KMS-11 (cell line): Measurements from ENCODE around the gene RHEBL1.
A peak's percentile ranks its signal among the peaks of the same experiment; 100 is the strongest.

Experiments used
- H2AFZ ChIP-seq: fragments of 200-600 bp; sonication (generic); 2 replicates; pipeline ENCODE4 v1.6.1; 2016; ENCODE audit warnings: antibody characterized with exemption, mixed run types, low read depth
- H3K27ac ChIP-seq: fragments of 200-600 bp; sonication (generic); 2 replicates; pipeline ENCODE4 v1.6.1; 2016; ENCODE audit warnings: mild to moderate bottlenecking, mixed run types
- H3K27me3 ChIP-seq: fragments of 200-600 bp; sonication (generic); 2 replicates; pipeline ENCODE4 v1.6.1; 2017; ENCODE audit warnings: mild to moderate bottlenecking, low read depth, mixed run types, moderate library complexity; ENCODE audit not compliant: insufficient read depth
- H3K36me3 ChIP-seq: fragments of 200-600 bp; sonication (generic); 2 replicates; pipeline ENCODE4 v1.6.1; 2017; ENCODE audit warnings: mild to moderate bottlenecking, mixed run types; ENCODE audit not compliant: insufficient read depth
- H3K4me1 ChIP-seq: fragments of 200-600 bp; sonication (generic); 2 replicates; pipeline ENCODE4 v1.6.1; 2016; ENCODE audit warnings: mild to moderate bottlenecking, low read depth, mixed run types; ENCODE audit not compliant: poor library complexity, severe bottlenecking
- H3K4me2 ChIP-seq: fragments of 200-600 bp; sonication (generic); 2 replicates; pipeline ENCODE4 v1.7.0; 2016; ENCODE audit warnings: mild to moderate bottlenecking, mixed run types
- H3K4me3 ChIP-seq: fragments of 200-600 bp; sonication (generic); IDR thresholded peaks from 2 replicates; pipeline ENCODE4 v1.6.1; 2017; ENCODE audit warnings: low read depth, low read length, mixed read lengths; ENCODE audit not compliant: insufficient read depth
- H3K79me2 ChIP-seq: fragments of 200-600 bp; sonication (generic); 2 replicates; pipeline ENCODE4 v1.6.1; 2016; ENCODE audit warnings: low read depth, mixed run types; ENCODE audit not compliant: insufficient read depth
- H3K9ac ChIP-seq: fragments of 200-600 bp; sonication (generic); 2 replicates; pipeline ENCODE4 v1.6.1; 2016; ENCODE audit warnings: mild to moderate bottlenecking, mixed run types
- H4K20me1 ChIP-seq: fragments of 200-600 bp; sonication (generic); 2 replicates; pipeline ENCODE4 v1.6.1; 2016; ENCODE audit warnings: mild to moderate bottlenecking, mixed run types; ENCODE audit not compliant: insufficient read depth
- TF ChIP-seq, protein P1 (sequence below): fragments of 200-600 bp; sonication (generic); conservative IDR thresholded peaks from 2 replicates; pipeline ENCODE4 v1.6.1; 2017; ENCODE audit warnings: low read depth, mild to moderate bottlenecking, antibody characterized with exemption, low read length, moderate library complexity, mixed read lengths

RHEBL1 gene

DNA sequence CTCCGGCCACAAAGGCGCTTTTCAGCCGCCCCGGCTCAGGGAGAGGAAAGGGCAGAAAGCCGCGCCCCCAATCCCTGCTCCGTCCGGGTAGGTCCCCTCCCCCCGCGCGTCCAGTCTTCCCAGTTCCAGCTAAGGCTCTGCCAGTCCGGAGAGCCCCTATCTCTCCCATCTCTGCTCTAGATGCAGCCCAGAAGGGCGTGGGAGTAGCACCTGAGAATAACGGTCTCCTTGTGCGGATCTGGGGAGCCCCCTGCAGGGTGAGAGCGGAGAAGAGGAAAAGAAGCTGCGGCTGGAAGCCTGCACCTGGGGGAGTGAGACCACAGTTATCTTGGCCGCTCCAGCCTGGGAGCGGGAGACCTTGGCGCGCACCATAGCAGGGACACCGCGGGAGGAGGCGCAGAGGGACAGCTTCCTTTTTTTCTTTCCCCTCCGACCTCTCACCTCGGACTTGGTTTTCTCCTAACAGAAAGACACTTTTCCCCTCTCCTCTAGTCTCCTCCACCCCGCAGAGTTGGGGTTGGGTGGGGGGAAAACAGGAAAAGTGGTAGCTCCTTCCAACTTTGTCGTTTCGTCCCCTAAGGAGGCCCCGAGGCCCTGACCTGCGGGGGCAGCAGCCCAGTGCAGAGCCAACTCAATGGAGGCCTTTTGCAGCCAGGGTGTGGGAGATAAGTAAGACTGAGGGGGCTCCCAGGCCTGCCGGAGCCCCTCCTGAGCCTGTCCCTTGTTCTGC is 22.5 kb upstream of the RHEBL1 start:
- Histone ChIP-seq H3K27ac (no peak overlapping the region), H4K20me1 (no peaks in the 10 kb centered on the region), H3K4me2 (peak overlapping the region; percentile 18; the same call in 1 of the 2 replicates), H3K27me3 (peaks cover 38% of the 10 kb centered on the region), H3K36me3 (no peaks in the 10 kb centered on the region), H3K4me1 (peaks cover 23% of the 10 kb centered on the region), H3K9ac (no peak overlapping the region), H3K4me3 (no peak overlapping the region), H2AFZ (no peak overlapping the region), H3K79me2 (no peaks in the 10 kb centered on the region)
- TF ChIP-seq, protein P1, sequence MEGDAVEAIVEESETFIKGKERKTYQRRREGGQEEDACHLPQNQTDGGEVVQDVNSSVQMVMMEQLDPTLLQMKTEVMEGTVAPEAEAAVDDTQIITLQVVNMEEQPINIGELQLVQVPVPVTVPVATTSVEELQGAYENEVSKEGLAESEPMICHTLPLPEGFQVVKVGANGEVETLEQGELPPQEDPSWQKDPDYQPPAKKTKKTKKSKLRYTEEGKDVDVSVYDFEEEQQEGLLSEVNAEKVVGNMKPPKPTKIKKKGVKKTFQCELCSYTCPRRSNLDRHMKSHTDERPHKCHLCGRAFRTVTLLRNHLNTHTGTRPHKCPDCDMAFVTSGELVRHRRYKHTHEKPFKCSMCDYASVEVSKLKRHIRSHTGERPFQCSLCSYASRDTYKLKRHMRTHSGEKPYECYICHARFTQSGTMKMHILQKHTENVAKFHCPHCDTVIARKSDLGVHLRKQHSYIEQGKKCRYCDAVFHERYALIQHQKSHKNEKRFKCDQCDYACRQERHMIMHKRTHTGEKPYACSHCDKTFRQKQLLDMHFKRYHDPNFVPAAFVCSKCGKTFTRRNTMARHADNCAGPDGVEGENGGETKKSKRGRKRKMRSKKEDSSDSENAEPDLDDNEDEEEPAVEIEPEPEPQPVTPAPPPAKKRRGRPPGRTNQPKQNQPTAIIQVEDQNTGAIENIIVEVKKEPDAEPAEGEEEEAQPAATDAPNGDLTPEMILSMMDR, result peak; percentile 50; the same call in 1 of the 2 replicates

DNA sequence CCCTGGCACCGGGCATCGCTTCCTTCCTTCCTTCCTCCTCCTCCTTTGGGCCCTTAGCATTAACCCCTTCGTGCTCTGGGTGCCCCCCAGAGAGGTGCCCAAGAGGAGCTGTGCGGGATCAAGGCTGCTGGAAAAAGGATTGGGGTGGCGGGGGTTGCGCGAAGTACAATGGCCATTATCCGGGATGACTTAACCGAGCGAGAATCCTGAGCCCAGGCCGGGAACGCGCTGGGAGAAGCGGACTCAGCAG is 22.0 kb upstream of the RHEBL1 start:
- Histone ChIP-seq H4K20me1 (no peaks in the 10 kb centered on the region), H3K4me3 (no peak overlapping the region), H3K4me2 (peak overlapping the region; percentile 18; the same call in 1 of the 2 replicates), H3K4me1 (peaks cover 23% of the 10 kb centered on the region), H3K79me2 (no peaks in the 10 kb centered on the region), H3K27ac (no peak overlapping the region), H2AFZ (no peak overlapping the region), H3K36me3 (no peaks in the 10 kb centered on the region), H3K27me3 (peaks cover 38% of the 10 kb centered on the region), H3K9ac (no peak overlapping the region)
- TF ChIP-seq, protein P1, result no peak

DNA sequence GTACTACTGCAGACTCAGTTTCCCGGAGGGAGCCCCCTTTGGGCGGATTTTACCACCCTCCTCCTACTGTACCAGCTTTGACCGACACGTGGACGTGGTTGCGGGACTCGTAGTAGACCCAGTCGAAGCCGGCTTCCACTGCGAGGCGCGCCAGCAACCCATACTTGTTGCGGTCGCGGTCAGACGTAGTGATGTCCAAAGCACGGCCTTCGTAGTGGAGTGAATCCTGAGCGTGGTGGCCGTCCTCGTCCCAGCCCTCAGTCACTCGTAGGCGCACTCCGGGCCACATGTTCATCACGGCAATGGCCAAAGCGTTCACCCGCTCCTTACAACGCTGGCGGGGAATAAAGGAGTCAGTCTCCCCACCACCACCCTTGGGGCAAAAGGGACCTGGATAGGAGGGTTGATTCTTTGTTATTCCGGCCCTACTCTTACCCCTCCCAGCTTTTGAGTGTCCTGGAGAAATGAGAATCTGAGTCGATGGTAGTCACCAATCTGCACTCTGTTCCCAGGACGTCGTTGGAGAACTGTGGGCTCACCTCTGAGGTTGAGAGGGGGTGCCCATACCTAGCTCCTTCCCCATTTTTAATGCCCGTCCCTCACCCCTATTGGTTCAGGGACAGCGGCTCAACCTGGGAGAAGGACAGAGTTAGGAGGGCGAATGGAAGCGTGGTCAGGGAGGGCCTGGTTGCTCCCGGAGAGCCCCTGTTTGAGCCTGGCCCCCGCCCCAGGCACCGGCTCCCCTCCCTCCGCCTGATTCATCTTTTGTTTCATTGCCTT is 21.5 kb upstream of the RHEBL1 start:
- peaks cover 23% of the 10 kb centered on the region for H3K4me1 ChIP-seq
- TF ChIP-seq, protein P1, result no peak

DNA sequence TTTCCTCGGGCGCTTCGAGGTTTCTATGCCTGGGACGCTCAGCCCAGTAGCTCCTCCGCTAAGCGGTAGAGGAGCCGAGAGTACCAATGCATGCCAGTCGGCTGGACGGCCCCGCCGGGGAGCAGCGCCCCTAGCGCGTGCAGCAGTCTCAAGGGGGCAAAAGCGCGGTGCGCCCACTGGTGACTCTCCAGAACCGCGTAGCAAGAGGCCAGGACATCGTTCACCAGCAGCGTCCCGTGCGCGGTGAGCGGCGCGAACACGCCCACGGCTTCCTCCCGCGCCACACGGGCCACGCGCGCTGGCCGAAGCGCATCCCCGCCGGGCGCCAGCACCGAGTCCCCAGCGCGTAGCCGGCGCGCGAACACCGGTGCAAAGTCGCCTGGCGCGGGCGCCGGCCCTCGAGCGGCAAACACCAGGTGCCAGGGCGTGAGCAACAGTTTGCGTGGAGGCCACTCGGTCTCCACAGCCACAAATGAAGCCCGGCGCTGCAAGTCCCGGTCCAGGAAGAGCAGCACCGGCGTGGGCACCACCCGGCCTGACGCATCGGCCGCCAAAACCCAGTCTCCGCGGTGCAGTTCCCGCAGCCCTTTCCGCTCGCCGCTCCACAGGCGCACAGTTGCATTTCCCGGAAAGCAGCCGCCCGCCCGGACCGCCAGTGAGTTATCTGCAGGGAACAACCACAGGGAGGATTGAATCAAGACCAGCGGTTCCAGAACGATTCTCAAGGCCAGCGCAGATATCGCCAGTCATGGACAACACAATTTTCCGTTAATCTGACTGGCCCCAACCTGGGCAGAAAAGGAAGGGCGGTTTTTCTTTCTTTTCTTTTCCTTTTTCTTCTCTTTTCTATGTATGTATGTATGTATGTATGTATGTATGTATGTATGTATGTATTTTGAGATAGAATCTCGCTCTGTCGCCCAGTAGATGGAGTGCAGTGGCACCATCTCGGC is 20.3 kb upstream of the RHEBL1 start:
- H2AFZ ChIP-seq, result no peak overlapping the region
- peaks cover 38% of the 10 kb centered on the region for H3K27me3 ChIP-seq
- no peak overlapping the region for H3K27ac ChIP-seq
- no peaks in the 10 kb centered on the region for H3K79me2 ChIP-seq
- H3K4me1 ChIP-seq, result peaks cover 23% of the 10 kb centered on the region
- TF ChIP-seq, protein P1, result no peak
- no peak overlapping the region for H3K9ac ChIP-seq
- H4K20me1 ChIP-seq, result no peaks in the 10 kb centered on the region
- H3K4me2 ChIP-seq, result no peak overlapping the region
- no peak overlapping the region for H3K4me3 ChIP-seq
- H3K36me3 ChIP-seq, result no peaks in the 10 kb centered on the region

More for the DNA sequence above, 21.5 kb upstream of the RHEBL1 start:
- Histone ChIP-seq H3K36me3 (no peaks in the 10 kb centered on the region), H3K27ac (no peak overlapping the region), H4K20me1 (no peaks in the 10 kb centered on the region), H3K27me3 (peaks cover 38% of the 10 kb centered on the region), H3K79me2 (no peaks in the 10 kb centered on the region), H2AFZ (no peak overlapping the region), H3K9ac (no peak overlapping the region), H3K4me3 (no peak overlapping the region), H3K4me2 (no peak overlapping the region)
